GM10248 (cell line): ENCODE data around the gene PLAAT2.

Source experiments
- CTCF ChIA-PET: fragments of 300-600 bp; sonication (Branson Sonifier 250); formaldehyde crosslinking; extraction: SDS; loops from one replicate; lab custom pipeline; 2021; ENCODE audit warnings: antibody characterized with exemption; lab: Yijun Ruan, JAX
- POLR2A ChIA-PET: fragments of 350-650 bp; sonication (Branson Sonifier 250); formaldehyde crosslinking; extraction: SDS; loops from one replicate; lab custom pipeline; 2020; ENCODE audit warnings: antibody characterized with exemption; lab: Yijun Ruan, JAX
- DNase-seq: peaks from one replicate; pipeline ENCODE4 v3.0.0; 2012; ENCODE audit errors: extremely low spot score
- TF ChIP-seq, protein P1 (sequence below): IDR thresholded peaks from 2 replicates; pipeline ENCODE4 v1.5.1; 2012; ENCODE audit warnings: mild to moderate bottlenecking, low read depth; ENCODE audit errors: extremely low read depth, missing control alignments, control extremely low read depth

The PLAAT2 gene

DNA sequence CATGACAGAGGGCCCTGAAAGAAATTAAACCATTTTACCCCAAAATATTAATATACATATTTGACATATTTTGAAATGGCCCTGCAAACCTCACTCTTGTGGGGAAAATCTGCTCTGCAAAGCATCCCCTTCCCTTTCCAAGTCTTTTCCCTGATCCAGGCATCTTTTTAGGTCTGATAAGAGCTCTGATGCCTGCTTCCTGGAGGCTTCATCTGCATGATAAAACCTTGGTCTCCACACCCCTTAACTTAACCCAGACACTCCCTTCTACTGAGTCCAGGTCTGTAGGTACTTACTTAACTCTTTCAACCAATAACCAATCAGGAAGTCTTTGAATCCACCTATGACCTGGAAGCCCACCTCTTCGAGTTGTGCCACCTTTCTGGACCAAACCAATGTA, 59.1 kb downstream of the PLAAT2 start:
- TF ChIP-seq, protein P1, sequence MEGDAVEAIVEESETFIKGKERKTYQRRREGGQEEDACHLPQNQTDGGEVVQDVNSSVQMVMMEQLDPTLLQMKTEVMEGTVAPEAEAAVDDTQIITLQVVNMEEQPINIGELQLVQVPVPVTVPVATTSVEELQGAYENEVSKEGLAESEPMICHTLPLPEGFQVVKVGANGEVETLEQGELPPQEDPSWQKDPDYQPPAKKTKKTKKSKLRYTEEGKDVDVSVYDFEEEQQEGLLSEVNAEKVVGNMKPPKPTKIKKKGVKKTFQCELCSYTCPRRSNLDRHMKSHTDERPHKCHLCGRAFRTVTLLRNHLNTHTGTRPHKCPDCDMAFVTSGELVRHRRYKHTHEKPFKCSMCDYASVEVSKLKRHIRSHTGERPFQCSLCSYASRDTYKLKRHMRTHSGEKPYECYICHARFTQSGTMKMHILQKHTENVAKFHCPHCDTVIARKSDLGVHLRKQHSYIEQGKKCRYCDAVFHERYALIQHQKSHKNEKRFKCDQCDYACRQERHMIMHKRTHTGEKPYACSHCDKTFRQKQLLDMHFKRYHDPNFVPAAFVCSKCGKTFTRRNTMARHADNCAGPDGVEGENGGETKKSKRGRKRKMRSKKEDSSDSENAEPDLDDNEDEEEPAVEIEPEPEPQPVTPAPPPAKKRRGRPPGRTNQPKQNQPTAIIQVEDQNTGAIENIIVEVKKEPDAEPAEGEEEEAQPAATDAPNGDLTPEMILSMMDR = no peak
- CTCF ChIA-PET = interaction anchor here (0.9 to 1.0 kb wide), 2 partner anchors 84 to 135 kb away, joined by 3 read pairs; no protein-coding TSS in a partner anchor
- POLR2A ChIA-PET = no interaction called here
- DNase-seq = no peak

DNA sequence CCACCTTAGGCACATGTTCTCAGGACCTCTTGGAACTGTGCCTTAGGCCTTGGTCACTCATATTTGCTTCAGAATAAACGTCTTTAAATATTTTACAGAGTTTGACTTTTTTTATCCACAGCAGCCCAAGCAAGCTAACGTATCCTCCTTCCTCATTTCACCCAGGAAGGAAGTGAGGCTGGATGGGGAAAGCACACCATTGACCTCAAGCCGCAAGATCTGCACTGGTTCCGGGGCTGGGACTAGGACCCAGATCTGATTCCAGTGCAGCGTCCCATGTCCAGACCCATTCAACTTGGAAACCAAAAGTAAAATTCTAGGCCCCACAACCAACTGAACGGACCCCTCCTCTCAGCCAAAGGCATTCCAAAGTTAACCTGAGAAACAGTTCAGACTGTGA, 59.7 kb downstream of the PLAAT2 start:
- POLR2A ChIA-PET = no interaction called here
- no peak for DNase-seq
- TF ChIP-seq, protein P1 = no peak
- CTCF ChIA-PET = no interaction called here
